ENCODE results near the gene TSHZ2. TPM values are rescaled to one million over a fixed set of nuclear protein-coding genes. Genes with fewer than 3 reads are reported as not detected.

The TSHZ2 gene
- total RNA-seq, 4 donors from 2014 or later: 35.6 to 83.5 (median 48.8) TPM

GRCh38 chr20:53269380-53269779 lies 297.2 kb downstream of the TSHZ2 start:
- DNase-seq (ENCODE audit: low spot score): no peak
- no peak for ATAC-seq (ENCODE audit: low FRiP score)
- no peak for TF ChIP-seq CTCF (IDR thresholded peaks at IDR 0.05)

- DNase-seq (ENCODE audit: low spot score): no peak
- ATAC-seq (ENCODE audit: low FRiP score): no peak
- no peak for TF ChIP-seq CTCF (IDR thresholded peaks at IDR 0.05)
Measured at GRCh38 chr20:53270792-53271375, 298.7 kb downstream of the TSHZ2 start.

- TF ChIP-seq CTCF (IDR thresholded peaks at IDR 0.05): no peak
- DNase-seq (ENCODE audit: low spot score) (no peak), ATAC-seq (ENCODE audit: low FRiP score) (no peak)
Measured at GRCh38 chr20:53274365-53274764, 302.2 kb downstream of the TSHZ2 start.

GRCh38 chr20:53274807-53275206 lies 302.6 kb downstream of the TSHZ2 start:
- TF ChIP-seq CTCF (IDR thresholded peaks at IDR 0.05): no peak
- no peak for DNase-seq (ENCODE audit: low spot score)
- ATAC-seq (ENCODE audit: low FRiP score): no peak

- TF ChIP-seq CTCF (IDR thresholded peaks at IDR 0.05): no peak
- DNase-seq (ENCODE audit: low spot score) (no peak), ATAC-seq (ENCODE audit: low FRiP score) (no peak)
Measured at GRCh38 chr20:53276143-53276542, 304.0 kb downstream of the TSHZ2 start.

GRCh38 chr20:53278555-53278954 lies 306.4 kb downstream of the TSHZ2 start:
- ATAC-seq (ENCODE audit: low FRiP score) (no peak), DNase-seq (ENCODE audit: low spot score) (no peak)
- TF ChIP-seq CTCF (IDR thresholded peaks at IDR 0.05): no peak

GRCh38 chr20:53279735-53280134 lies 307.6 kb downstream of the TSHZ2 start:
- no peak for ATAC-seq (ENCODE audit: low FRiP score)
- TF ChIP-seq CTCF (IDR thresholded peaks at IDR 0.05): no peak
- no peak for DNase-seq (ENCODE audit: low spot score)
